SK-N-SH (cell line): ENCODE measurements around the gene MCC. TPM values are rescaled to one million over a fixed set of nuclear protein-coding genes. Genes with fewer than 3 reads are reported as not detected.
"Not testable (repeated sequence)": the region's sequence is repeated elsewhere in the genome, so short reads cannot be mapped to it uniquely, and the experiment has no call there.

Experiments
- CTCF ChIA-PET: fragments of 300-600, 350-600 bp; formaldehyde crosslinking; extraction: SDS; loops from one replicate; lab custom pipeline; 2021; lab: Yijun Ruan, JAX
- POLR2A ChIA-PET: fragments of 350-600 bp; sonication (Branson Sonifier 250); formaldehyde crosslinking; extraction: SDS; loops from one replicate; lab custom pipeline; 2020; ENCODE audit warnings: antibody characterized with exemption, inconsistent platforms; lab: Yijun Ruan, JAX
- DNase-seq: peaks from one replicate; pipeline ENCODE4 v3.0.0; 2012
- H2AFZ ChIP-seq: fragments of 200-600 bp; sonication (generic); 2 replicates; pipeline ENCODE4 v1.8.1; 2016; ENCODE audit warnings: antibody characterized with exemption, mild to moderate bottlenecking, low read depth
- H3F3A ChIP-seq: fragments of 200-600 bp; sonication (generic); replicated peaks from 2 replicates; pipeline ENCODE3; 2016; ENCODE audit warnings: antibody characterized with exemption, mild to moderate bottlenecking; ENCODE audit not compliant: insufficient read depth
- H3K27ac ChIP-seq, 2 experiments: fragments of 200-500 bp in 1 of 2; fragments of 200-600 bp in 1 of 2; sonication (Bioruptor generic) in 1 of 2; sonication (generic), shearing (Covaris generic) in 1 of 2; 2 replicates each; pipeline versions ENCODE4 v1.5.1 to v1.6.1; 2014 to 2016; ENCODE audit warnings: low read depth in 2 of 2, inconsistent platforms in 1 of 2, low read length in 1 of 2, mild to moderate bottlenecking in 1 of 2, mixed read lengths in 1 of 2
- H3K27me3 ChIP-seq: fragments of 200-600 bp; sonication (generic), shearing (Covaris generic); 2 replicates; pipeline ENCODE4 v1.6.1; 2016; ENCODE audit warnings: mixed run types; ENCODE audit not compliant: insufficient read depth
- H3K36me3 ChIP-seq, 2 experiments: fragments of 200-500 bp in 1 of 2; fragments of 200-600 bp in 1 of 2; sonication (Bioruptor generic) in 1 of 2; sonication (generic) in 1 of 2; replicated peaks in 1 of 2; 2 replicates each; pipeline versions ENCODE3 to v1.5.1; 2014 to 2016; ENCODE audit warnings: low read length in 1 of 2, mild to moderate bottlenecking in 1 of 2; ENCODE audit not compliant: insufficient read depth in 2 of 2, control insufficient read depth in 1 of 2
- H3K4me1 ChIP-seq, 2 experiments: fragments of 200-500 bp in 1 of 2; fragments of 200-600 bp in 1 of 2; sonication (Bioruptor generic) in 1 of 2; sonication (generic), shearing (Covaris generic) in 1 of 2; 2 replicates each; pipeline versions ENCODE4 v1.5.1 to v1.6.1; 2014 to 2016; ENCODE audit warnings: low read depth in 1 of 2, low read length in 1 of 2, mixed run types in 1 of 2; ENCODE audit not compliant: insufficient read depth in 2 of 2, control insufficient read depth in 1 of 2
- H3K4me2 ChIP-seq: fragments of 200-600 bp; sonication (generic), shearing (Covaris generic); 2 replicates; pipeline ENCODE4 v1.6.1; 2017; ENCODE audit warnings: mixed run types
- H3K4me3 ChIP-seq, 2 experiments: fragments of 200-500 bp in 1 of 2; fragments of 200-600 bp in 1 of 2; sonication (Bioruptor generic) in 1 of 2; sonication (generic), shearing (Covaris generic) in 1 of 2; 2 replicates each; pipeline versions ENCODE4 v1.5.1 to v1.8.1; 2014 to 2016; ENCODE audit warnings: low read depth in 2 of 2, inconsistent platforms in 1 of 2, low read length in 1 of 2, mild to moderate bottlenecking in 1 of 2, mixed read lengths in 1 of 2, moderate library complexity in 1 of 2
- H3K79me2 ChIP-seq: fragments of 200-600 bp; sonication (generic); 2 replicates; pipeline ENCODE4 v1.8.1; 2017; ENCODE audit warnings: mild to moderate bottlenecking; ENCODE audit not compliant: insufficient read depth
- H3K9ac ChIP-seq: fragments of 200-600 bp; sonication (generic); 2 replicates; pipeline ENCODE4 v1.6.1; 2017; ENCODE audit warnings: mixed run types
- H3K9me2 ChIP-seq: fragments of 200-600 bp; sonication (generic); 2 replicates; pipeline ENCODE4 v1.6.1; 2017; ENCODE audit warnings: mixed run types
- H3K9me3 ChIP-seq: fragments of 200-600 bp; sonication (generic); 2 replicates; pipeline ENCODE4 v1.6.1; 2017; ENCODE audit warnings: mixed run types, mild to moderate bottlenecking, moderate library complexity
- H4K20me1 ChIP-seq: fragments of 200-600 bp; sonication (generic); 2 replicates; pipeline ENCODE4 v1.6.1; 2017; ENCODE audit warnings: mild to moderate bottlenecking, mixed run types; ENCODE audit not compliant: insufficient read depth
- CTCF ChIP-seq: fragments of 200-600 bp; sonication (generic); IDR thresholded peaks from 2 replicates; pipeline ENCODE4 v1.6.1; 2017; ENCODE audit warnings: antibody characterized with exemption, mild to moderate bottlenecking, moderate library complexity
- EP300 ChIP-seq, 2 experiments: IDR thresholded peaks; 2 replicates each; pipeline versions ENCODE4 v1.4.0 to v1.6.1; 2012; ENCODE audit warnings: borderline replicate concordance in 1 of 2, low read depth in 1 of 2, low read length in 1 of 2
- FOSL2 ChIP-seq: IDR thresholded peaks from 2 replicates; pipeline ENCODE4 v1.4.0; 2012; ENCODE audit warnings: low read depth, mild to moderate bottlenecking, moderate library complexity, borderline replicate concordance
- MEF2A ChIP-seq: IDR thresholded peaks from 2 replicates; pipeline ENCODE4 v1.4.0; 2012; ENCODE audit warnings: low read depth, borderline replicate concordance
- MXI1 ChIP-seq: IDR thresholded peaks from 2 replicates; pipeline ENCODE4 v1.6.1; 2012; ENCODE audit warnings: mild to moderate bottlenecking, low read depth, low read length, improper control_type of control experiment
- NFIC ChIP-seq: IDR thresholded peaks from 2 replicates; pipeline ENCODE4 v1.4.0; 2012; ENCODE audit warnings: borderline replicate concordance
- REST ChIP-seq: IDR thresholded peaks from 2 replicates; pipeline ENCODE4 v1.6.1; 2012; ENCODE audit warnings: mild to moderate bottlenecking, low read depth, low read length, moderate library complexity
- RXRA ChIP-seq: IDR thresholded peaks from 2 replicates; pipeline ENCODE4 v1.4.0; 2012; ENCODE audit warnings: low read depth, mild to moderate bottlenecking, borderline replicate concordance
- USF2 ChIP-seq: fragments of 150-350 bp; IDR thresholded peaks from 2 replicates; pipeline ENCODE4 v1.6.1; 2017; ENCODE audit warnings: antibody characterized with exemption, low read length, low read depth, borderline replicate concordance
- WGBS: methylation state at CpG from one replicate; pipeline ENCODE4 v1.1.6; 2017; ENCODE audit warnings: low lambda C conversion rate; 5-methylcytosine and 5-hydroxymethylcytosine counted together
- polyA plus RNA-seq, 3 experiments: library from polyadenylated mRNA; depleted of rRNA; stranded (reverse); fragments of >200 nt; gene quantifications; 2 replicates each; pipeline ENCODE4 v1.2.3, GENCODE V29; 2012

MCC gene
- polyA plus RNA-seq, 1 of the 3 experiments (the other 2 are of a cell fraction), result 3.6 TPM

- TF ChIP-seq REST (no peak), EP300 (IDR thresholded peaks at IDR 0.05; ENCODE audit: borderline replicate concordance in 1 of 2, low read depth in 1 of 2, low read length in 1 of 2) (no peak), MXI1 (no peak), NFIC (no peak), FOSL2 (no peak), RXRA (no peak), MEF2A (no peak), USF2 (no peak), CTCF (no peak)
Measured at GRCh38 chr5:113075019-113075418, 413.2 kb downstream of the MCC start (continued).

GRCh38 chr5:113073629-113074034 lies 414.6 kb downstream of the MCC start:
- H3F3A ChIP-seq, H3K4me3 ChIP-seq, DNase-seq, POLR2A ChIA-PET, H2AFZ ChIP-seq, H3K9me2 ChIP-seq, H4K20me1 ChIP-seq, H3K27me3 ChIP-seq, H3K9me3 ChIP-seq, H3K36me3 ChIP-seq, H3K27ac ChIP-seq, H3K9ac ChIP-seq, H3K4me1 ChIP-seq, H3K4me2 ChIP-seq, H3K79me2 ChIP-seq: not testable (repeated sequence)
- WGBS, result 70% methylated on average over 11 of the region's 11 CpGs
- CTCF ChIA-PET, result interaction anchor here (0.7 to 1.0 kb wide), 2 partner anchors 8 to 11 kb away, joined by 3 to 5 read pairs; no protein-coding TSS in a partner anchor
